K562 (cell line): ENCODE data around the gene PICK1.

ENCODE experiments used
- BHLHE40 ChIP-seq: IDR thresholded peaks from 2 replicates; pipeline ENCODE4 v1.6.1; 2011; ENCODE audit warnings: low read length, improper control_type of control experiment
- FOXK2 ChIP-seq, 2 experiments: fragments of 450-650 bp; IDR thresholded peaks in 1 of 2; conservative IDR thresholded peaks in 1 of 2; 2 replicates each; pipeline ENCODE4 v1.6.1; 2016; ENCODE audit warnings: low read depth in 2 of 2, mild to moderate bottlenecking in 1 of 2
- JUN ChIP-seq, 2 experiments: sonication (generic) in 1 of 2; formaldehyde crosslinking in 1 of 2; IDR thresholded peaks; 2 replicates each; pipeline versions ENCODE4 v1.6.1 to v1.8.0; 2012 to 2022; ENCODE audit warnings: borderline replicate concordance in 2 of 2, mild to moderate bottlenecking in 2 of 2, improper control_type of control experiment in 1 of 2, low read depth in 1 of 2, low read length in 1 of 2, missing genetic modification reagents in 1 of 2
- NFATC3 ChIP-seq: fragments of 450-650 bp; IDR thresholded peaks from 2 replicates; pipeline ENCODE4 v1.6.1; 2017; ENCODE audit warnings: mild to moderate bottlenecking
- POLR2AphosphoS2 ChIP-seq: IDR thresholded peaks from 2 replicates; pipeline ENCODE4 v1.6.1; 2012; ENCODE audit warnings: low read length, improper control_type of control experiment
- SP1 ChIP-seq: sonication (generic); formaldehyde crosslinking; IDR thresholded peaks from 2 replicates; pipeline ENCODE4 v1.8.1; 2022; ENCODE audit warnings: mild to moderate bottlenecking, missing genetic modification reagents
- TSC22D4 ChIP-seq: fragments of 450-650 bp; IDR thresholded peaks from 2 replicates; pipeline ENCODE4 v1.6.1; 2016; ENCODE audit warnings: missing genetic modification characterization, missing biosample characterization, control low read depth
- ZFX ChIP-seq: sonication (generic); formaldehyde crosslinking; IDR thresholded peaks from 2 replicates; pipeline ENCODE4 v1.8.0; 2022; ENCODE audit warnings: mild to moderate bottlenecking, missing genetic modification reagents, moderate library complexity
- TF ChIP-seq, protein P1 (sequence below): sonication (generic); formaldehyde crosslinking; IDR thresholded peaks from 2 replicates; pipeline ENCODE4 v1.8.1; 2023; ENCODE audit warnings: missing genetic modification reagents, mild to moderate bottlenecking, borderline replicate concordance
- TF ChIP-seq, protein P2 (sequence below): fragments of 250-450 bp; sonication (Bioruptor Pico); IDR thresholded peaks from 2 replicates; pipeline ENCODE4 v1.5.0; 2021
- TF ChIP-seq, protein P3 (sequence below), 3 experiments: IDR thresholded peaks in 2 of 3; conservative IDR thresholded peaks in 1 of 3; 2 replicates each; pipeline ENCODE4 v1.5.1; 2011 to 2012; ENCODE audit warnings: low read length in 3 of 3, mild to moderate bottlenecking in 3 of 3, control low read depth in 2 of 3, improper control_type of control experiment in 1 of 3, inconsistent platforms in 1 of 3, low read depth in 1 of 3, mixed read lengths in 1 of 3, moderate library complexity in 1 of 3; ENCODE audit not compliant: insufficient read depth in 2 of 3

DNA sequence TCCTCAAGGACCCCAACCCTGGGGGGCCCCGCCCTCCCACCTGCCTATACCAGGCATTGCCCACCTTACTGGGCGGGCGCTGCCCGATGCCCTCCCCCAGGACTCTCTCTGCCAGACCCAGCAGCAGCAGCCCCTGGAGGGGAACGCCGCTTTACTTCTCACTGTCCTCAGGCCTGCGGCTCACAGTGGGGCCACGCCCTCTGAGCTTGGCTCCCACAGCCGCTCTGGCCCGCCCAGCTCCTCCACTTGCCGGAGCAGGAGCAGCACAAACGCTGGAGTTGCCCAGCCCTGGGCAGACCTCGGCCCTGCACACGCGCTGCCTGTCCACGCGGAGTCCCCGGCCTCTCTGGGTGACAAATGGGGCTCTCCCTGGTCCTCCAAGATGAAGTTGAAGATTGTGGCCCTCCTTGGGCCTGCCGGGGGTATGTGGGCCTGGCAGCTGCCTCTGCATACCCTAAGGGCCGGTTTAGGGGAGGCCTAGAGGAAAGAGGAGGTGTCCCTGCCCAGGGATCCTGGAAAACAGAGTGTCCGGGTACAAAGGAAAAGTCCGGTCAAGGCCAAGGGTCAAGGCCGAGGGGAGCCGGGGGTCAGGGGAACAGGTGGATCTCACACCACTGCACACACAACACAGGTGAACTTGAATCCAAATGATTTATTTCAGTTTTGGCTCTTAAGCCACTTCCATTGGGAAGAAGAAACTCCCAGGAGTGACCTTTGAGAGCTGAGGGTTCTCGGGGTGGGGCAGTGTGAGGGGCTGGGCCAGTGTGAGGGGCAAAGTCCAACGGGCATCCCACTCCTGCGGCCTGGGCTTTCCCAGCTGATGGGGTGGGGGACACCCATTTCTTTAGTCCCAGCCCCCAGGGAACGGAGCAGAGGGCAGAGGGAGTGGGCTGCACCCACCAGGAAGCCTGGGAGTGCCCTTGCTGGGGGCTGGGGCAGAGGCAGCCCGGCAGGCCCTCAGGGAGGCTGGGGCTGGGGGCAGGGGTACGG is 54.0 kb downstream of the PICK1 start:
- TF ChIP-seq ZFX (CRISPR knock-in tag) (no peak), SP1 (CRISPR knock-in tag) (no peak), BHLHE40 (no peak), FOXK2 (conservative IDR thresholded peaks at IDR 0.05 in 1 of 2, IDR thresholded peaks at IDR 0.05 in 1 of 2; ENCODE audit: low read depth in 2 of 2) (no peak), JUN (IDR thresholded peaks at IDR 0.05; ENCODE audit: borderline replicate concordance, low read depth, low read length) (no peak), JUN (CRISPR knock-in tag; IDR thresholded peaks at IDR 0.05; ENCODE audit: borderline replicate concordance) (no peak), POLR2AphosphoS2 (no peak), NFATC3 (no peak), TSC22D4 (tag) (no peak)
- TF ChIP-seq, protein P1, sequence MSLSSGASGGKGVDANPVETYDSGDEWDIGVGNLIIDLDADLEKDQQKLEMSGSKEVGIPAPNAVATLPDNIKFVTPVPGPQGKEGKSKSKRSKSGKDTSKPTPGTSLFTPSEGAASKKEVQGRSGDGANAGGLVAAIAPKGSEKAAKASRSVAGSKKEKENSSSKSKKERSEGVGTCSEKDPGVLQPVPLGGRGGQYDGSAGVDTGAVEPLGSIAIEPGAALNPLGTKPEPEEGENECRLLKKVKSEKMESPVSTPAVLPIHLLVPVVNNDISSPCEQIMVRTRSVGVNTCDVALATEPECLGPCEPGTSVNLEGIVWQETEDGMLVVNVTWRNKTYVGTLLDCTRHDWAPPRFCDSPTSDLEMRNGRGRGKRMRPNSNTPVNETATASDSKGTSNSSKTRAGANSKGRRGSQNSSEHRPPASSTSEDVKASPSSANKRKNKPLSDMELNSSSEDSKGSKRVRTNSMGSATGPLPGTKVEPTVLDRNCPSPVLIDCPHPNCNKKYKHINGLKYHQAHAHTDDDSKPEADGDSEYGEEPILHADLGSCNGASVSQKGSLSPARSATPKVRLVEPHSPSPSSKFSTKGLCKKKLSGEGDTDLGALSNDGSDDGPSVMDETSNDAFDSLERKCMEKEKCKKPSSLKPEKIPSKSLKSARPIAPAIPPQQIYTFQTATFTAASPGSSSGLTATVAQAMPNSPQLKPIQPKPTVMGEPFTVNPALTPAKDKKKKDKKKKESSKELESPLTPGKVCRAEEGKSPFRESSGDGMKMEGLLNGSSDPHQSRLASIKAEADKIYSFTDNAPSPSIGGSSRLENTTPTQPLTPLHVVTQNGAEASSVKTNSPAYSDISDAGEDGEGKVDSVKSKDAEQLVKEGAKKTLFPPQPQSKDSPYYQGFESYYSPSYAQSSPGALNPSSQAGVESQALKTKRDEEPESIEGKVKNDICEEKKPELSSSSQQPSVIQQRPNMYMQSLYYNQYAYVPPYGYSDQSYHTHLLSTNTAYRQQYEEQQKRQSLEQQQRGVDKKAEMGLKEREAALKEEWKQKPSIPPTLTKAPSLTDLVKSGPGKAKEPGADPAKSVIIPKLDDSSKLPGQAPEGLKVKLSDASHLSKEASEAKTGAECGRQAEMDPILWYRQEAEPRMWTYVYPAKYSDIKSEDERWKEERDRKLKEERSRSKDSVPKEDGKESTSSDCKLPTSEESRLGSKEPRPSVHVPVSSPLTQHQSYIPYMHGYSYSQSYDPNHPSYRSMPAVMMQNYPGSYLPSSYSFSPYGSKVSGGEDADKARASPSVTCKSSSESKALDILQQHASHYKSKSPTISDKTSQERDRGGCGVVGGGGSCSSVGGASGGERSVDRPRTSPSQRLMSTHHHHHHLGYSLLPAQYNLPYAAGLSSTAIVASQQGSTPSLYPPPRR (CRISPR knock-in tag) = no peak
- TF ChIP-seq, protein P2, sequence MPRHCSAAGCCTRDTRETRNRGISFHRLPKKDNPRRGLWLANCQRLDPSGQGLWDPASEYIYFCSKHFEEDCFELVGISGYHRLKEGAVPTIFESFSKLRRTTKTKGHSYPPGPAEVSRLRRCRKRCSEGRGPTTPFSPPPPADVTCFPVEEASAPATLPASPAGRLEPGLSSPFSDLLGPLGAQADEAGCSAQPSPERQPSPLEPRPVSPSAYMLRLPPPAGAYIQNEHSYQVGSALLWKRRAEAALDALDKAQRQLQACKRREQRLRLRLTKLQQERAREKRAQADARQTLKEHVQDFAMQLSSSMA (CRISPR knock-in tag) = no peak
- TF ChIP-seq, protein P3, sequence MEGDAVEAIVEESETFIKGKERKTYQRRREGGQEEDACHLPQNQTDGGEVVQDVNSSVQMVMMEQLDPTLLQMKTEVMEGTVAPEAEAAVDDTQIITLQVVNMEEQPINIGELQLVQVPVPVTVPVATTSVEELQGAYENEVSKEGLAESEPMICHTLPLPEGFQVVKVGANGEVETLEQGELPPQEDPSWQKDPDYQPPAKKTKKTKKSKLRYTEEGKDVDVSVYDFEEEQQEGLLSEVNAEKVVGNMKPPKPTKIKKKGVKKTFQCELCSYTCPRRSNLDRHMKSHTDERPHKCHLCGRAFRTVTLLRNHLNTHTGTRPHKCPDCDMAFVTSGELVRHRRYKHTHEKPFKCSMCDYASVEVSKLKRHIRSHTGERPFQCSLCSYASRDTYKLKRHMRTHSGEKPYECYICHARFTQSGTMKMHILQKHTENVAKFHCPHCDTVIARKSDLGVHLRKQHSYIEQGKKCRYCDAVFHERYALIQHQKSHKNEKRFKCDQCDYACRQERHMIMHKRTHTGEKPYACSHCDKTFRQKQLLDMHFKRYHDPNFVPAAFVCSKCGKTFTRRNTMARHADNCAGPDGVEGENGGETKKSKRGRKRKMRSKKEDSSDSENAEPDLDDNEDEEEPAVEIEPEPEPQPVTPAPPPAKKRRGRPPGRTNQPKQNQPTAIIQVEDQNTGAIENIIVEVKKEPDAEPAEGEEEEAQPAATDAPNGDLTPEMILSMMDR (IDR thresholded peaks at IDR 0.05 in 2 of 3, conservative IDR thresholded peaks at IDR 0.05 in 1 of 3; ENCODE audit: insufficient read depth in 2 of 3, low read depth in 1 of 3, low read length in 3 of 3) = no peak
